T-helper 17 cell (primary cell): ENCODE results near the gene CHCHD5. TPM values are rescaled to one million over a fixed set of nuclear protein-coding genes. Genes with fewer than 3 reads are reported as not detected.

Experiments used
- ATAC-seq: fragments of 150-1000 bp; cut with Tn5 transposase; 2 replicates; pipeline ENCODE4 v1.10.0; 2021; ENCODE audit warnings: mild to moderate bottlenecking, moderate library complexity
- DNase-seq, 3 donors: peaks; one replicate each; pipeline versions ENCODE4 v3.0.0 to v3.0.0-alpha.2; 2020 to 2021
- H3K9me3 ChIP-seq: one replicate; pipeline ENCODE4 v1.7.0; 2013; ENCODE audit warnings: low read length, mild to moderate bottlenecking; ENCODE audit not compliant: control insufficient read depth, poor library complexity, severe bottlenecking
- H3K27ac Mint-ChIP-seq: one replicate; pipeline ENCODE4 v1.8.0; 2022; ENCODE audit warnings: mild to moderate bottlenecking, moderate library complexity, mixed read lengths
- H3K27me3 Mint-ChIP-seq: one replicate; pipeline ENCODE4 v1.8.0; 2022; ENCODE audit warnings: mixed read lengths
- H3K36me3 Mint-ChIP-seq: one replicate; pipeline ENCODE4 v1.8.0; 2022; ENCODE audit warnings: low read depth, mixed read lengths
- H3K4me1 Mint-ChIP-seq: one replicate; pipeline ENCODE4 v1.8.0; 2022; ENCODE audit warnings: mild to moderate bottlenecking, mixed read lengths
- H3K4me3 Mint-ChIP-seq: one replicate; pipeline ENCODE4 v1.8.0; 2022; ENCODE audit warnings: mild to moderate bottlenecking, moderate library complexity, mixed read lengths
- total RNA-seq, 4 donors: library from RNA in 2 of 4; stranded (reverse) in 2 of 4; gene quantifications; one replicate each; pipeline ENCODE4 v1.2.3 and lab custom pipeline; 2022 to 2026

The CHCHD5 gene
- total RNA-seq, 2 donors from 2014 or later = 16.6 to 18.4 TPM

DNA sequence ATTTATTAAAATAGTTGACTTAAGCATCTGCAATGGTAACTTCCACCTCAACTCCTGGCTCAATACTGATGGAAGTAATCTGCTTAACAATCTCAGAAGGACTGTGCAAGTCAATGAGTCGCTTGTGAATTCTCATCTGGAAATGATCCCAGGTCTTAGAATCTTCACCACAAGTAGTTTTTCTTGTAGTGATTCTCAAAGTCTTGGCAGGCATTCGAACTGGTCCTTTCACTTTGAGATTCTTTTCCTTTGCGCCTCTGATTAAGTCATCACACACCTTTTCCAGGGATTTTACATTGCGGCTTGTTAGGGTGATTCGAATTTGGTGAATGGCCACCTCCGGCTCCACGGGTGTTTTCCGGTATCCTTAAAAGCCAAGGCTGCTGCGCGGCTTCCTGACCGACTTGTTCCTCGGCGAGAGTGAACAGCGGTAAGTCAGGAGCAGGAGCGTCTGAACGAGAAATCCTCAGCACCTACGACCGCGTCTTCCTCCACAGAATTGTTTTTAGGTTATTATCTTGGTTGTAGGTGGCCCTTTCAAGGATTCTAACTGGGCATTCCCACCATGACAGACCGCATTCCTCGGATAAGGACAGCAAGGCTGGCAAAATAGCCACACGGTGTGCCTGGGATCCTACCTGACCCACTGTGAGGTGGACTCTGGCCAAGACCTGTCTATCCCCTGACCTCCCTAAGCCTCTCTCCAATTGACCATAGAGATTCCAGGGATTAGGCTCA lies 37.5 kb downstream of the CHCHD5 start:
- DNase-seq = no peak
- no peak overlapping the region for H3K4me3 Mint-ChIP-seq

DNA sequence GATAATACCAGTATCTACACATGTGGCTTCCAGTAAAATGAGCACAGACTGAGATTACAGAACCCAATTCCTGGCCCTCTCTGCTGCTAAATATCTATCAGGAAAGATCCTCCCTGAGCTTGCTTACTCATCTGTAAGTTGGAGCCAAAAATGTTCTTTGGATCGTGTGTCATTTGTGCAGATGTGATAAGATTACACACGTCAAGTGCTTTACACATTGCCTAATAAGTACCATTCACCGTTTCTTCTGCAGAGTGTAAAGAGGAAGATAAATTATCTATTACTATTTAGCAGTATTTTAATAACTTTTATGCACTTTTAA lies 38.1 kb downstream of the CHCHD5 start:
- DNase-seq = no peak
- ATAC-seq = no peak
- Mint-ChIP-seq H3K36me3 (no peaks in the 10 kb centered on the region), H3K4me1 (peaks cover 20% of the 10 kb centered on the region), H3K27me3 (no peaks in the 10 kb centered on the region), H3K4me3 (no peak overlapping the region), H3K27ac (no peak overlapping the region)
- no peaks in the 10 kb centered on the region for H3K9me3 ChIP-seq

More for the DNA sequence above, 37.5 kb downstream of the CHCHD5 start:
- H3K9me3 ChIP-seq = no peaks in the 10 kb centered on the region
- Mint-ChIP-seq H3K27me3 (no peaks in the 10 kb centered on the region), H3K4me1 (peaks cover 19% of the 10 kb centered on the region), H3K27ac (no peak overlapping the region), H3K36me3 (no peaks in the 10 kb centered on the region)
- ATAC-seq = no peak

DNA sequence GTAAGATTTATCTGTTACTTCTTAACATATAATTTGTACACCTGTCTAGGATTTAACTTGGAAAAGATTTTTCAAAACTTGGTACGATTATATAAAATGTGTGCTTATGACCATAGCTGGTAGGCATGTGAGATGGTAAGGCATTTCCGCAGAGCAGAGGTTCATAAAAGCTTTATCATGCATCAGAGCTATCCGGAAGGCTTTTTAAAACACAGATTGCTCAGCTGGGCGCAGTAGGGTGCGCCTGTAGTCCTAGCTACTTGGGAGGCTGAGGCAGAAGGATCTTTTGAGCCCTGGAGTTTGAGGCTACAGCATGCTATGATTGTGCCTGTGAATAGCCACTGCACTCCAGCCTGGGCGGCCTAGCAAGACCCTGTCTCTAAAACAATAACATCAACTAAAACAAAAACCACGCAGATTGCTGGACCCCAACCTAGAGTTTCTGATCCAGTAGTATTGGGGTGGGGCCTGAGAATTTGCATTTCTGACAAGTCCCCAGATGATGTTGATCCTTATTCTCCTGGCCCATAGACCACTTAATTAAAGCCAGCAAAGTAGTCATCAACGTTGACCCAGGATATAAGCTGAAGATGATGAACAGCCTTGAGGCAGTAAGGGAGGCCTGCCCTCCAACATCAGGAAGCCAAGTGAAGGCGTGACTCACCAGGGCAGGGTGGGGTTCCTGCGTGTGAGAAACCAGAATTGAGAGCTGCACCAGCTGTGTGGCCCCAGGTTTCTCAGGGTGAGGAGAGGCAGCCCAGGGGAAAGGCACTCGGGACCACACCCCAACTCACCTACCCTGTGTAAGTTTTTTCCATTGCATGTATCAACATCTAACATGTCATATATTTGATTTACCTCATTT lies 39.7 kb downstream of the CHCHD5 start:
- Mint-ChIP-seq H3K27ac (peak overlapping the region; percentile 54), H3K4me3 (peak overlapping the region; percentile 25), H3K36me3 (no peaks in the 10 kb centered on the region), H3K27me3 (no peaks in the 10 kb centered on the region), H3K4me1 (peaks cover 30% of the 10 kb centered on the region)
- no peaks in the 10 kb centered on the region for H3K9me3 ChIP-seq
- ATAC-seq (peak; percentile 80), DNase-seq (peak in 2 of 3 donors; percentile 33 to 45)

DNA sequence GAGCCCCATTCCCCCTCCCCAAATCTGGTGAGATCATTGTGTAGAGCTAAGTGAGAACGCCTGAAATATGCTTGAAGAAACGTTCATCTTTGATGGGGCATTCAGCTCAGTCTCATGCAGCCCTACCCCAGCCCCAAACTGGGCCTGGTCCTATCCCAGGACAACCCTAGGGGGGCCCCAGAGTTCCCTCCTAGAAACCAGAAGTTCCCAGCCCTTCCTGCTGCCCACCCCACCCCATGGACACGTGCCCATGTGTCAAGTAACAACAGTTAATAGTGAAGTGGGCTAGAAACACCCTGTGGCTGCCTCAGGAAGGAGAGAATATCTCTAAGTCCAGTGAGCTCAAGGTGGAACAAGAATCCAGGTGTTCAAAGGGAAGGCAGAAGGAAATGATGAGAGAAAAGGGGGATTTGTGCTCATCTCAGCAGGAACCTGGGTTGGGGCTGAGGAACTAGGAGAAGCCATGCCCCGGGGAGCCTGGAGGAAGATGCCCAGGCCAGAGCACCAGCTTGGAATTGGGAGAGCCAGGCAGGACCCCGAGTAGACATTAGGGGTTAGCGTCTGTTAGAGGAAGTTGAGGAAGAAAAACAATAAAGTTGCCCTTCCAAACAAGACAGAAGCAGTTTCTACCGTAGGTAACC lies 41.2 kb downstream of the CHCHD5 start:
- no peak overlapping the region for H3K4me3 Mint-ChIP-seq
- H3K4me1 Mint-ChIP-seq = peaks cover 42% of the 10 kb centered on the region
- H3K27ac Mint-ChIP-seq = peak overlapping the region; percentile 67
- no peaks in the 10 kb centered on the region for H3K36me3 Mint-ChIP-seq
- ATAC-seq (no peak), DNase-seq (no peak)
- no peaks in the 10 kb centered on the region for H3K27me3 Mint-ChIP-seq
- H3K9me3 ChIP-seq = no peaks in the 10 kb centered on the region

DNA sequence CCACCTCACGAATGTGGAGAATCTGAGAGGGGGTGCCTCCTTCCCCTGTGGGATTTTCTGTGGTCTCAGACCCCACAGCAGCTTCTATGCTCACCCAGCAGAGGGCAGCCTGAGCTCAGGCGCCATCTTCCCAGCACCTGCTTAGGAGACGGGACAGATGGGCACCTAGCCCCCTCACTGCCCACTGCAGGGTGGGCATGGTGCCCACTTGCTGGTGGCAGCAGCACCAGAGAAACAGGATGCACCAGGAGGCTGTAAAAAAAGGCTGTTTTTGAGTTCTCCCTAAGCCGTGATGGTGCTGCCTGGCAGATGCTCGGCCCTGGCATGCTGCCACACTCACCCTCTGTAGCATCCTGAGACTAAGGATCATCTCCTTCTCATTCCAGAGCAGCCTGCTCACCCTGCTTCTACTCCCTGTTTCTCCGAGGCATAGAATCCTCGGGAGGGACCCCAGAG lies 42.2 kb downstream of the CHCHD5 start:
- Mint-ChIP-seq H3K36me3 (no peaks in the 10 kb centered on the region), H3K4me3 (peak overlapping the region; percentile 77), H3K27me3 (no peaks in the 10 kb centered on the region), H3K27ac (peak overlapping the region; percentile 67), H3K4me1 (peaks cover 52% of the 10 kb centered on the region)
- no peaks in the 10 kb centered on the region for H3K9me3 ChIP-seq
- ATAC-seq = peak; percentile 61
- peak; percentile 30 to 46 (median 45) for DNase-seq

DNA sequence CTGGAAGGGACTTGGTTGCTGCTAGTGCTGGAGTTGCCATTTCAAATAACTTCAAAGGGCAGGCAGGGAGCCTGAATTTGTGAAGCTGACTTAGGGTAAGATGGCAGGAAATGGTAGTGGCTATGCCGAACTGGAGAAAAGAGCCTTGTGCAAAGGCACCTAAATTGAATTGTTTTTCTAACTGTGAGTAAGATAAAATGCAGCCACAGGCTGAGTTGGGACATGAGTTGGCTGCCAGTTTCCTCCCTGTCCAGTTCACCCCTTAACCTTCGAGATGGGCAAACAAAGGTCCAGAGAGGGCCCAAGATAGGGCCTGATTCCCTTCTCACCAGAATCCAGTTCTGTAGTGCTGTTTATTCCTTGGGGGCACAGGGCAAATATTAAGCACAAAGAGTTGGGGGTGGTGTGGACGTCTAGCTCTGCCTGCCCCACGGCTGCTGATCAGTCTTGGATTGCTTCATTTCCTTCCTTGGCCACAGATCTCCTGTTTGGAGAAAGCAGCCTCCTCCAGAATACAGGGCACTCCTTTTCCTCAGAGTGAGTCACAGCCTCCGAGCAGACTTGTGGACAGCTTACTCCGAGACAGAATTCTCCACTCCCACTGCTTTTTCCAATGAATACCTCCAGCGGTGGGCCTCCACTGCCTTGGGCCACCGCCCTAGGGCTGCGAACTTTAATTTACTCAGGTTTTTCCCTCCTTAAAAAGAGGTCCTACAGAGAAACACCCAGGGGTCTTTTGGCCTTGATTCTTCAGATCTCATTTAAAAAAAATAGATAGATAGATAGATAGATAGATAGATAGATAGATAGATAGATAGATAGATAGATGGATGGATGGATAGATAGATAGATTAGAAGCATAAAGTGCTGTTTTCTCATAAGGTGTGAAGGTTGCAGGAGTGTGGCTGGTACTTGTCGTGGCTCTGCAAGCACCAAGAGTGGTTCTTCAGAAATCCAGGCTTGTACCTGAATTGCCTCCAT lies 42.9 kb downstream of the CHCHD5 start:
- ATAC-seq = peak; percentile 3
- Mint-ChIP-seq H3K4me1 (peaks cover 57% of the 10 kb centered on the region), H3K27ac (peak overlapping the region; percentile 67), H3K4me3 (peak overlapping the region; percentile 77), H3K27me3 (no peaks in the 10 kb centered on the region), H3K36me3 (no peaks in the 10 kb centered on the region)
- no peaks in the 10 kb centered on the region for H3K9me3 ChIP-seq
- no peak for DNase-seq

DNA sequence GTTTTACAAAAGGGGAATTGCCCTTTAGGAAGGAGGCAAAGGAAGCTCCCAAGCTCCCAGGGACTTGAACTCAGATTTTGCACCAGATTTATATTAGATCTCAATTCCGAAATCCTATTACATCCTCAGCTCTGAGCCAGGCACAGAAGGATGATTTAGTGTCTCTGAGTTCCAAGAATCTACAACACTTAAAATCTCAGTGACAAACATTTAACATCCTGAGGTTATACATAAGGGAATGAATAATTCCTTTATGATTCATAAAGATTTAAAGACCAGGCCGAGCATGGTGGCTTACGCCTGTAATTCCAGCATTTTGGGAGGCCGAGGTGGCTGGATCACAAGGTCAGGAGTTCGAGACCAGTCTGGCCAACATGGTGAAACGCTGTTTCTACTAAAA lies 44.8 kb downstream of the CHCHD5 start:
- Mint-ChIP-seq H3K27me3 (no peaks in the 10 kb centered on the region), H3K27ac (peak overlapping the region; percentile 98), H3K4me3 (no peak overlapping the region), H3K36me3 (no peaks in the 10 kb centered on the region), H3K4me1 (peaks cover 57% of the 10 kb centered on the region)
- DNase-seq (no peak), ATAC-seq (no peak)
- H3K9me3 ChIP-seq = no peaks in the 10 kb centered on the region

DNA sequence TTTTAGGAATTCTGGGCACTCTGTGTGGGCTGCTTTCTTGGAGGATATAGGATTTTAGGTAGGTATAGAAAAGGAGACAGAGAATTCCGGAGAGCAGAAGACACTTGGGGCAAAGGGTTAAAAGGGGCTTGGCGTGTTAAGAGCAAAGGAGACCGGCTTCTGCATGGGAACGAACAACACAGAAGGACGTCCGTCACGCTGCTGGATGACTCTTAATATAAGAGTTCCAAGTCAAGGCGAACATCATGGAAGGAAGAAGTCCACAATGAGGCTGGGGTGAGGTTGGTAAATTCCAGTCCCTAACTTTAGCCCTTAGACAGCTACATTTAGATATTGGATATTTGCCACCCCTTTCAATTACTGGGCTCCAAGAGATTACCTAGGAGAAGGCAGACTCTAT lies 45.4 kb downstream of the CHCHD5 start:
- H3K36me3 Mint-ChIP-seq = no peaks in the 10 kb centered on the region
- H3K27me3 Mint-ChIP-seq = no peaks in the 10 kb centered on the region
- H3K9me3 ChIP-seq = no peaks in the 10 kb centered on the region
- H3K4me3 Mint-ChIP-seq = no peak overlapping the region
- peak overlapping the region; percentile 98 for H3K27ac Mint-ChIP-seq
- DNase-seq = no peak
- peaks cover 57% of the 10 kb centered on the region for H3K4me1 Mint-ChIP-seq
- ATAC-seq = no peak

DNA sequence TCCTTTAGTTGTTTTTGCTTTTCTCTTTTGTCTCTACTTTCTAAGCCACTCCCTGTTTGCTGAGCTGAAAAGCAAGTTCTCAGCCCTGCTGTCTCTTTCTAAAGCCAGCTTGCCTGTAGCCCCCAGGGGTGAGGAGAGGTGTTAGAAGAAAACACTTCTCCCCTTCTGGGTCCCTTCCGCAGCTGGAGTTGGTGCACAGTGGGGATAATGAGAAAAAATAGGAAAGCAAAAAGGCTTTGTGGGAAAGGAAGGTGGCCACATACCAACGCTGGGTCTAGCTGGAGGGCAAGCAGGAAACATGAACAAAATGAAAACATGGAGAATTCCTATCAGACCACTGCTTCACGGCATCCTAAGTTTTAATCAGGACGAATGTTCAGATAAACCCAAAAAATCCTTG lies 45.9 kb downstream of the CHCHD5 start:
- H3K9me3 ChIP-seq = no peaks in the 10 kb centered on the region
- H3K4me3 Mint-ChIP-seq = peak overlapping the region; percentile 91
- H3K27ac Mint-ChIP-seq = peak overlapping the region; percentile 98
- no peaks in the 10 kb centered on the region for H3K36me3 Mint-ChIP-seq
- no peaks in the 10 kb centered on the region for H3K27me3 Mint-ChIP-seq
- ATAC-seq (no peak), DNase-seq (no peak)
- peaks cover 62% of the 10 kb centered on the region for H3K4me1 Mint-ChIP-seq

DNA sequence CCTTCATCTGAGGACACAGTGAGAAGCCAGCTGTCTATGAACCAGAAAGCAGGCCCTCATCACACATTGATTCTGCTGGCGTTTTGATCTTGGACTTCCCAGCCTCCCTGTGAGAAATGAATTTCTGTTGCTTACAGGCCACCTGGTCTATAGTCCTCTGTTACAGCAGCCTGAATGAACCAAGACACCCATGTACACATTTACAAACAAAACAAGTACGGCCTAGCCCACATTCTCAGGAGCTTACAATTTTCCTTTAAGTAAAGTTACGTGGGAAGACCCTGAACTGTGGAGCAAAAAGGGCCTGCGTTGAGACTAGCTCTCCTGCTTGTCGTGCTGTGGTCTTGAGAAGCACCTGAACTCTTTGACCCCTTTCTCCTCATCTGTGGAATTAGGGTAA lies 49.3 kb downstream of the CHCHD5 start:
- H3K9me3 ChIP-seq = no peaks in the 10 kb centered on the region
- peaks cover 59% of the 10 kb centered on the region for H3K4me1 Mint-ChIP-seq
- peaks cover 2% of the 10 kb centered on the region for H3K36me3 Mint-ChIP-seq
- no peak overlapping the region for H3K4me3 Mint-ChIP-seq
- H3K27ac Mint-ChIP-seq = peak overlapping the region; percentile 98
- DNase-seq = no peak
- ATAC-seq = no peak
- no peaks in the 10 kb centered on the region for H3K27me3 Mint-ChIP-seq

DNA sequence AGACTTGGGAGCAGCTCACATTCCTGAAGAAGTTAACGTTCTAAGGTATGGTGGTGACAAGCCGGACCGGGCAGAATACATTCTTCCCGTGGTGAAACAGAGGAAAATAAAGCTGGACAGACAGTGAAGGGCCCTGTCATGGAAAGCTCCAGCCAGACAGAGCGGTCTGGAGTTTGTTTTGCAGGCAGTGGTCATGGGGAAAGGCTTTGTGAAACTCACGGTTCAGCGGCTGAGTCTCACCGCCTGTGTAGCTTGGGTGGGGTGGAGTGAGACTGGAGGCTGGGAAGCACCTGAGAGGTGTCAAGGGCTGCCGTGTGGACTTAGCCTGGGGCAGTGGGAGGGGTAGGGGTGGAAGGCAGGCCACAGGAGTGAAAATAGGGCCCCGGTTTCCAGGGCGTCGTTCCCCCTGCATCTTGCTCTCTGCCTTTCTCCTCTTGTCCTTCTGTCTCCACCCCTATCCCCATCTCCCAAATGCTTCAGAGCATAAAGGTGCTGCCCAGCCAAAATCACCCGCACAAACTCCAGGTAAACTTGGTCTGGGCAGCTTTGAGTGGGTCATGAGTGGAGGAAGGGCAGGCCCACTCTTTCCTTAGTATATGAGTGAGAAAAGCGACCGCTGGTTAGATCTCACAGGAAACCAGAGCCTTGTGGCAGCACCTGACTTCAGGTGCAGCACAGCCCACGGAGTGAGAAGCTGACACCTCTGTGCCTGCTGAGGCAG lies 49.9 kb downstream of the CHCHD5 start:
- Mint-ChIP-seq H3K27me3 (no peaks in the 10 kb centered on the region), H3K4me1 (peaks cover 57% of the 10 kb centered on the region), H3K27ac (peak overlapping the region; percentile 69), H3K4me3 (peak overlapping the region; percentile 67), H3K36me3 (peaks cover 2% of the 10 kb centered on the region)
- ATAC-seq (peak; percentile 22), DNase-seq (no peak)
- no peaks in the 10 kb centered on the region for H3K9me3 ChIP-seq

DNA sequence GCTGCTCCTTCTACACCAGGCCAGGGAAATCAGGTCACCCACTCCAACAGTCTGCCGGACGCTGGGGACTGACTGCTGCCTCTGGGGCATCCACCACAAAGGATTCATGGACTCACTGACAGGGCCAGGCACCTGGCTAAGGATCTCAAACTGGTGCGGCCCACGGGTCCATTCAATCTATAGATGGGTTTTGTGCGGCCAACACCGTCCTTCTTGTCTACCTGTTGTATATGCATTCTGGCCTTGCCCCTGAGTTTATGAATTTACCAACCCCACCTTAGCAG lies 50.4 kb downstream of the CHCHD5 start:
- peaks cover 52% of the 10 kb centered on the region for H3K4me1 Mint-ChIP-seq
- DNase-seq (no peak), ATAC-seq (no peak)
- peak overlapping the region; percentile 69 for H3K27ac Mint-ChIP-seq
- H3K36me3 Mint-ChIP-seq = peaks cover 2% of the 10 kb centered on the region
- H3K4me3 Mint-ChIP-seq = peak overlapping the region; percentile 67
- H3K9me3 ChIP-seq = no peaks in the 10 kb centered on the region
- H3K27me3 Mint-ChIP-seq = no peaks in the 10 kb centered on the region
